Neural cell (in vitro differentiated cells): ENCODE data around the gene DCBLD1. TPM values are rescaled to one million over a fixed set of nuclear protein-coding genes. Genes with fewer than 3 reads are reported as not detected.

Experiments
- H2AFZ ChIP-seq: fragments of 200-600, 300-800 bp; sonication (generic), shearing (Covaris generic); 2 replicates; pipeline ENCODE4 v1.6.0; 2014; ENCODE audit warnings: low read depth, mild to moderate bottlenecking, antibody characterized with exemption, low read length, moderate library complexity
- H3F3A ChIP-seq: fragments of 200-600 bp; shearing (Covaris generic); 2 replicates; pipeline ENCODE4 v1.6.1; 2016; ENCODE audit warnings: mild to moderate bottlenecking, moderate library complexity, mixed read lengths, antibody characterized with exemption, low read length; ENCODE audit not compliant: insufficient read depth, poor library complexity, severe bottlenecking
- H3K27ac ChIP-seq: fragments of 200-600, 300-800 bp; sonication (generic), shearing (Covaris generic); 2 replicates; pipeline ENCODE4 v1.5.1; 2014; ENCODE audit warnings: mild to moderate bottlenecking, low read length, moderate library complexity
- H3K27me3 ChIP-seq: fragments of 300-800, 200-600 bp; sonication (generic), shearing (Covaris generic); 2 replicates; pipeline ENCODE4 v1.6.0; 2014; ENCODE audit warnings: mild to moderate bottlenecking, low read depth, low read length, moderate library complexity; ENCODE audit not compliant: insufficient read depth
- H3K36me3 ChIP-seq: fragments of 300-800, 200-600 bp; sonication (generic), shearing (Covaris generic); 2 replicates; pipeline ENCODE4 v1.5.1; 2014; ENCODE audit warnings: mild to moderate bottlenecking, antibody characterized with exemption, low read length, moderate library complexity; ENCODE audit not compliant: insufficient read depth
- H3K4me2 ChIP-seq: fragments of 300-800, 200-600 bp; sonication (generic), shearing (Covaris generic); 2 replicates; pipeline ENCODE4 v1.6.0; 2014; ENCODE audit warnings: mild to moderate bottlenecking, low read length
- H3K4me3 ChIP-seq: fragments of 300-800, 200-600 bp; sonication (generic), shearing (Covaris generic); 2 replicates; pipeline ENCODE4 v1.5.1; 2014; ENCODE audit warnings: mild to moderate bottlenecking, low read length, moderate library complexity
- H3K79me2 ChIP-seq: fragments of 200-600 bp; shearing (Covaris generic); replicated peaks from 2 replicates; pipeline ENCODE4 v1.6.0; 2014; ENCODE audit warnings: mild to moderate bottlenecking, low read length, moderate library complexity; ENCODE audit not compliant: insufficient read depth
- H3K9ac ChIP-seq: fragments of 300-800, 200-600 bp; sonication (generic), shearing (Covaris generic); 2 replicates; pipeline ENCODE4 v1.6.1; 2016; ENCODE audit warnings: mild to moderate bottlenecking, low read length, mixed read lengths
- H3K9me2 ChIP-seq: fragments of 200-600 bp; shearing (Covaris generic); 2 replicates; pipeline ENCODE4 v1.6.1; 2016; ENCODE audit warnings: mild to moderate bottlenecking, low read length, mixed read lengths; ENCODE audit not compliant: insufficient read depth
- H3K9me3 ChIP-seq: fragments of 200-600, 300-800 bp; sonication (generic), shearing (Covaris generic); 2 replicates; pipeline ENCODE4 v1.6.1; 2016; ENCODE audit warnings: mild to moderate bottlenecking, mixed run types, low read length, moderate library complexity, mixed read lengths
- H4K20me1 ChIP-seq: fragments of 200-600 bp; shearing (Covaris generic); 2 replicates; pipeline ENCODE4 v1.6.1; 2016; ENCODE audit warnings: mild to moderate bottlenecking, mixed run types; ENCODE audit not compliant: insufficient read depth
- EP300 ChIP-seq: fragments of 450-650 bp; conservative IDR thresholded peaks from 2 replicates; pipeline ENCODE4 v1.6.1; 2014; ENCODE audit warnings: antibody characterized with exemption, mild to moderate bottlenecking, moderate library complexity; ENCODE audit not compliant: poor library complexity, severe bottlenecking
- EZH2 ChIP-seq: fragments of 200-600, 300-800 bp; shearing (Covaris generic), sonication (generic); IDR thresholded peaks from 2 replicates; pipeline ENCODE4 v1.6.1; 2014; ENCODE audit warnings: antibody characterized with exemption, low read length, borderline replicate concordance, mild to moderate bottlenecking; ENCODE audit not compliant: insufficient read depth, poor library complexity, severe bottlenecking
- MXI1 ChIP-seq: fragments of 450-650 bp; conservative IDR thresholded peaks from 2 replicates; pipeline ENCODE4 v1.6.1; 2014; ENCODE audit warnings: antibody characterized with exemption, mild to moderate bottlenecking; ENCODE audit not compliant: poor library complexity, severe bottlenecking
- POLR2AphosphoS5 ChIP-seq: IDR thresholded peaks from 2 replicates; pipeline ENCODE4 v1.6.1; 2012
- RAD21 ChIP-seq: fragments of 450-650 bp; conservative IDR thresholded peaks from 2 replicates; pipeline ENCODE4 v1.6.1; 2014; ENCODE audit warnings: antibody characterized with exemption, mild to moderate bottlenecking, moderate library complexity
- SMC3 ChIP-seq: fragments of 450-650 bp; conservative IDR thresholded peaks from 2 replicates; pipeline ENCODE4 v1.6.1; 2014; ENCODE audit warnings: antibody characterized with exemption, mild to moderate bottlenecking, moderate library complexity; ENCODE audit not compliant: poor library complexity
- TAF1 ChIP-seq: IDR thresholded peaks from 2 replicates; pipeline ENCODE4 v1.6.1; 2012; ENCODE audit warnings: low read depth
- polyA plus RNA-seq: library from polyadenylated mRNA; depleted of rRNA; stranded (reverse); fragments of >200 nt; gene quantifications from 2 replicates; pipeline ENCODE4 v1.2.3, GENCODE V29; 2014
- TF ChIP-seq, protein P1 (sequence below): fragments of 450-650 bp; IDR thresholded peaks from 2 replicates; pipeline ENCODE4 v1.5.1; 2014; ENCODE audit warnings: antibody characterized with exemption, mild to moderate bottlenecking, moderate library complexity; ENCODE audit not compliant: poor library complexity, severe bottlenecking
- TF ChIP-seq, protein P2 (sequence below): IDR thresholded peaks from 2 replicates; pipeline ENCODE4 v1.6.1; 2012; ENCODE audit warnings: borderline replicate concordance

Gene DCBLD1
- polyA plus RNA-seq, 1 donor from 2014 or later, result 11.4 TPM

- Histone ChIP-seq H3K27me3 (no peaks in the 10 kb centered on the region), H3F3A (no peaks in the 10 kb centered on the region), H3K9me3 (no peaks in the 10 kb centered on the region), H3K27ac (no peak overlapping the region), H3K9ac (no peak overlapping the region), H3K4me2 (no peak overlapping the region), H2AFZ (no peak overlapping the region), H3K9me2 (no peaks in the 10 kb centered on the region), H4K20me1 (no peaks in the 10 kb centered on the region), H3K79me2 (peaks cover 20% of the 10 kb centered on the region), H3K36me3 (peaks cover 5% of the 10 kb centered on the region), H3K4me3 (no peak overlapping the region)
- no peak for TF ChIP-seq POLR2AphosphoS5
- no peak for TF ChIP-seq EP300
- TF ChIP-seq, protein P1, sequence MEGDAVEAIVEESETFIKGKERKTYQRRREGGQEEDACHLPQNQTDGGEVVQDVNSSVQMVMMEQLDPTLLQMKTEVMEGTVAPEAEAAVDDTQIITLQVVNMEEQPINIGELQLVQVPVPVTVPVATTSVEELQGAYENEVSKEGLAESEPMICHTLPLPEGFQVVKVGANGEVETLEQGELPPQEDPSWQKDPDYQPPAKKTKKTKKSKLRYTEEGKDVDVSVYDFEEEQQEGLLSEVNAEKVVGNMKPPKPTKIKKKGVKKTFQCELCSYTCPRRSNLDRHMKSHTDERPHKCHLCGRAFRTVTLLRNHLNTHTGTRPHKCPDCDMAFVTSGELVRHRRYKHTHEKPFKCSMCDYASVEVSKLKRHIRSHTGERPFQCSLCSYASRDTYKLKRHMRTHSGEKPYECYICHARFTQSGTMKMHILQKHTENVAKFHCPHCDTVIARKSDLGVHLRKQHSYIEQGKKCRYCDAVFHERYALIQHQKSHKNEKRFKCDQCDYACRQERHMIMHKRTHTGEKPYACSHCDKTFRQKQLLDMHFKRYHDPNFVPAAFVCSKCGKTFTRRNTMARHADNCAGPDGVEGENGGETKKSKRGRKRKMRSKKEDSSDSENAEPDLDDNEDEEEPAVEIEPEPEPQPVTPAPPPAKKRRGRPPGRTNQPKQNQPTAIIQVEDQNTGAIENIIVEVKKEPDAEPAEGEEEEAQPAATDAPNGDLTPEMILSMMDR, result no peak
- TF ChIP-seq SMC3, result no peak
- no peak for TF ChIP-seq TAF1
- TF ChIP-seq RAD21, result no peak
Observed at GRCh38 chr6:117590447-117590846, 108.0 kb downstream of the DCBLD1 start.

GRCh38 chr6:117591405-117591804 is 108.9 kb downstream of the DCBLD1 start:
- Histone ChIP-seq H3F3A (no peaks in the 10 kb centered on the region), H3K4me2 (no peak overlapping the region), H3K4me3 (no peak overlapping the region), H3K9ac (no peak overlapping the region), H3K27ac (no peak overlapping the region), H3K27me3 (no peaks in the 10 kb centered on the region), H4K20me1 (no peaks in the 10 kb centered on the region), H3K9me3 (no peaks in the 10 kb centered on the region), H3K9me2 (no peaks in the 10 kb centered on the region), H3K36me3 (peaks cover 5% of the 10 kb centered on the region), H3K79me2 (peaks cover 13% of the 10 kb centered on the region), H2AFZ (no peak overlapping the region)
- TF ChIP-seq, protein P2, sequence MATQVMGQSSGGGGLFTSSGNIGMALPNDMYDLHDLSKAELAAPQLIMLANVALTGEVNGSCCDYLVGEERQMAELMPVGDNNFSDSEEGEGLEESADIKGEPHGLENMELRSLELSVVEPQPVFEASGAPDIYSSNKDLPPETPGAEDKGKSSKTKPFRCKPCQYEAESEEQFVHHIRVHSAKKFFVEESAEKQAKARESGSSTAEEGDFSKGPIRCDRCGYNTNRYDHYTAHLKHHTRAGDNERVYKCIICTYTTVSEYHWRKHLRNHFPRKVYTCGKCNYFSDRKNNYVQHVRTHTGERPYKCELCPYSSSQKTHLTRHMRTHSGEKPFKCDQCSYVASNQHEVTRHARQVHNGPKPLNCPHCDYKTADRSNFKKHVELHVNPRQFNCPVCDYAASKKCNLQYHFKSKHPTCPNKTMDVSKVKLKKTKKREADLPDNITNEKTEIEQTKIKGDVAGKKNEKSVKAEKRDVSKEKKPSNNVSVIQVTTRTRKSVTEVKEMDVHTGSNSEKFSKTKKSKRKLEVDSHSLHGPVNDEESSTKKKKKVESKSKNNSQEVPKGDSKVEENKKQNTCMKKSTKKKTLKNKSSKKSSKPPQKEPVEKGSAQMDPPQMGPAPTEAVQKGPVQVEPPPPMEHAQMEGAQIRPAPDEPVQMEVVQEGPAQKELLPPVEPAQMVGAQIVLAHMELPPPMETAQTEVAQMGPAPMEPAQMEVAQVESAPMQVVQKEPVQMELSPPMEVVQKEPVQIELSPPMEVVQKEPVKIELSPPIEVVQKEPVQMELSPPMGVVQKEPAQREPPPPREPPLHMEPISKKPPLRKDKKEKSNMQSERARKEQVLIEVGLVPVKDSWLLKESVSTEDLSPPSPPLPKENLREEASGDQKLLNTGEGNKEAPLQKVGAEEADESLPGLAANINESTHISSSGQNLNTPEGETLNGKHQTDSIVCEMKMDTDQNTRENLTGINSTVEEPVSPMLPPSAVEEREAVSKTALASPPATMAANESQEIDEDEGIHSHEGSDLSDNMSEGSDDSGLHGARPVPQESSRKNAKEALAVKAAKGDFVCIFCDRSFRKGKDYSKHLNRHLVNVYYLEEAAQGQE, result no peak
- TF ChIP-seq MXI1 (no peak), POLR2AphosphoS5 (no peak), RAD21 (no peak), TAF1 (no peak), EZH2 (no peak), EP300 (no peak), SMC3 (no peak)
- TF ChIP-seq, protein P1, result no peak
